Tibial nerve (tissue), 4 donors: ENCODE measurements around the gene MRC1. TPM values are rescaled to one million over a fixed set of nuclear protein-coding genes. Genes with fewer than 3 reads are reported as not detected.

Source experiments
- DNase-seq, 2 donors: peaks; one replicate each; pipeline ENCODE4 v3.0.0-alpha.2; 2019; ENCODE audit warnings: low spot score in 2 of 2
- H3K27ac ChIP-seq, 4 donors: fragments of 200-600 bp; sonication (generic) in 3 of 4; one replicate each; pipeline ENCODE4 v1.5.1; 2017 to 2019; ENCODE audit warnings: mild to moderate bottlenecking in 1 of 4
- H3K27me3 ChIP-seq, 2 donors: fragments of 200-600 bp; sonication (generic) in 1 of 2; one replicate each; pipeline versions ENCODE4 v1.5.1 to v1.6.0; 2017 to 2019
- H3K36me3 ChIP-seq, 3 donors: fragments of 200-600 bp; sonication (generic); one replicate each; pipeline ENCODE4 v1.5.1; 2018 to 2019
- H3K4me1 ChIP-seq, 4 donors: fragments of 200-600 bp; sonication (generic) in 3 of 4; one replicate each; pipeline ENCODE4 v1.5.1; 2017 to 2019
- H3K4me3 ChIP-seq, 4 donors: fragments of 200-600 bp; sonication (generic) in 3 of 4; one replicate each; pipeline ENCODE4 v1.5.1; 2017 to 2019; ENCODE audit warnings: mild to moderate bottlenecking in 1 of 4, moderate library complexity in 1 of 4
- H3K9me3 ChIP-seq, 4 donors: fragments of 200-600 bp; sonication (generic) in 3 of 4; one replicate each; pipeline ENCODE4 v1.5.1; 2017 to 2019
- CTCF ChIP-seq, 5 experiments: fragments of 200-600 bp in 3 of 5; fragments of 450-650 bp in 2 of 5; sonication (generic) in 3 of 5; IDR thresholded peaks; one replicate each; pipeline ENCODE4 v1.5.1; 2016 to 2019; ENCODE audit warnings: antibody characterized with exemption in 5 of 5, mild to moderate bottlenecking in 3 of 5, moderate library complexity in 2 of 5
- EP300 ChIP-seq, 2 donors: sonication (generic); formaldehyde crosslinking; IDR thresholded peaks; one replicate each; pipeline ENCODE4 v1.6.1; 2017; ENCODE audit warnings: antibody characterized with exemption in 2 of 2, mild to moderate bottlenecking in 1 of 2
- POLR2A ChIP-seq, 2 donors: fragments of 450-650 bp; IDR thresholded peaks; one replicate each; pipeline ENCODE4 v1.6.1; 2017; ENCODE audit warnings: antibody characterized with exemption in 2 of 2, mild to moderate bottlenecking in 2 of 2, moderate library complexity in 2 of 2
- WGBS, 2 donors: methylation state at CpG; one replicate each; pipeline ENCODE4 v1.1.5; 2018; 5-methylcytosine and 5-hydroxymethylcytosine counted together
- total RNA-seq, 4 donors: library from RNA; depleted of rRNA; stranded (reverse); fragments of >200 nt; gene quantifications; one replicate each; pipeline ENCODE4 v1.1.0, GENCODE V29; 2016

Gene MRC1
- total RNA-seq, 4 donors from 2014 or later, result 34.3 to 52.2 (median 44.8) TPM

- no peaks in the 10 kb centered on the region for H3K36me3 ChIP-seq
- no peak for TF ChIP-seq CTCF (IDR thresholded peaks at IDR 0.05)
- no peak for TF ChIP-seq POLR2A (IDR thresholded peaks at IDR 0.05)
- no peak for TF ChIP-seq EP300 (IDR thresholded peaks at IDR 0.05)
- H3K27me3 ChIP-seq, result no peaks in the 10 kb centered on the region
- H3K4me3 ChIP-seq, result no peak overlapping the region
- WGBS, 2 donors, result 58 to 66% methylated on average over 5 of the region's 5 CpGs
- H3K4me1 ChIP-seq, result no peaks in the 10 kb centered on the region
- no peaks in the 10 kb centered on the region for H3K9me3 ChIP-seq
- no peak for DNase-seq
- no peak overlapping the region for H3K27ac ChIP-seq
These were observed 40.2 kb upstream of the MRC1 start for GRCh38 chr10:17768957-17769356.

GRCh38 chr10:17771017-17771416, 38.1 kb upstream of the MRC1 start:
- no peak for DNase-seq
- WGBS, 2 donors, result 72 to 79% methylated on average over 4 of the region's 4 CpGs
- H3K9me3 ChIP-seq, result no peaks in the 10 kb centered on the region
- H3K36me3 ChIP-seq, result no peaks in the 10 kb centered on the region
- H3K27ac ChIP-seq, result peak overlapping the region in 1 of 4 donors; percentile 25
- no peaks in the 10 kb centered on the region for H3K27me3 ChIP-seq
- no peaks in the 10 kb centered on the region for H3K4me1 ChIP-seq
- H3K4me3 ChIP-seq, result peak overlapping the region in 1 of 4 donors; percentile 5
- TF ChIP-seq POLR2A (IDR thresholded peaks at IDR 0.05) (no peak), EP300 (IDR thresholded peaks at IDR 0.05) (peak in 1 of 2 donors; percentile 71), CTCF (IDR thresholded peaks at IDR 0.05) (no peak)

GRCh38 chr10:17779784-17780183, 29.4 kb upstream of the MRC1 start:
- TF ChIP-seq CTCF (IDR thresholded peaks at IDR 0.05) (no peak), EP300 (IDR thresholded peaks at IDR 0.05) (no peak), POLR2A (IDR thresholded peaks at IDR 0.05) (no peak)
- Histone ChIP-seq H3K36me3 (no peaks in the 10 kb centered on the region), H3K27me3 (no peaks in the 10 kb centered on the region), H3K4me1 (peaks cover 0 to 18% (median 0%) of the 10 kb centered on the region in 4 donors), H3K9me3 (no peaks in the 10 kb centered on the region), H3K4me3 (no peak overlapping the region), H3K27ac (no peak overlapping the region)
- DNase-seq, result peak in 1 of 2 donors; percentile 37
- 6 to 14% methylated on average over 4 of the region's 4 CpGs for WGBS, 2 donors

- H3K27me3 ChIP-seq, result no peaks in the 10 kb centered on the region
- no peak for TF ChIP-seq CTCF (IDR thresholded peaks at IDR 0.05)
- no peak for TF ChIP-seq POLR2A (IDR thresholded peaks at IDR 0.05)
- no peak for TF ChIP-seq EP300 (IDR thresholded peaks at IDR 0.05)
- DNase-seq, result no peak
- WGBS, 2 donors, result 79 to 83% methylated on average over 4 of the region's 4 CpGs
- peaks cover 0 to 18% (median 0%) of the 10 kb centered on the region in 4 donors for H3K4me1 ChIP-seq
- no peaks in the 10 kb centered on the region for H3K9me3 ChIP-seq
- no peaks in the 10 kb centered on the region for H3K36me3 ChIP-seq
- no peak overlapping the region for H3K4me3 ChIP-seq
- no peak overlapping the region for H3K27ac ChIP-seq
These were observed 28.4 kb upstream of the MRC1 start for GRCh38 chr10:17780727-17781126.

- WGBS, 2 donors, result 56 to 83% methylated on average over 2 of the region's 2 CpGs
- Histone ChIP-seq H3K27me3 (no peaks in the 10 kb centered on the region), H3K4me3 (no peak overlapping the region), H3K9me3 (no peaks in the 10 kb centered on the region), H3K27ac (no peak overlapping the region), H3K4me1 (peaks cover 0 to 18% (median 0%) of the 10 kb centered on the region in 4 donors), H3K36me3 (no peaks in the 10 kb centered on the region)
- no peak for TF ChIP-seq EP300 (IDR thresholded peaks at IDR 0.05)
- TF ChIP-seq POLR2A (IDR thresholded peaks at IDR 0.05), result no peak
- TF ChIP-seq CTCF (IDR thresholded peaks at IDR 0.05), result no peak
- no peak for DNase-seq
These were observed 27.3 kb upstream of the MRC1 start for GRCh38 chr10:17781856-17782255.
